ENCODE results near the gene HOXB5.

Gene HOXB5

GRCh38 chr17:48561884-48562810, 31.4 kb downstream of the HOXB5 start:
- Mint-ChIP-seq H3K9me3 (no peaks in the 10 kb centered on the region), H3K27ac (peak overlapping the region; percentile 29), H3K36me3 (no peaks in the 10 kb centered on the region), H3K4me1 (peaks cover 11% of the 10 kb centered on the region), H3K4me3 (no peak overlapping the region)
- DNase-seq (ENCODE audit: low spot score in 2 of 2) (no peak), ATAC-seq (no peak)

- H3K36me3 Mint-ChIP-seq = no peaks in the 10 kb centered on the region
- H3K4me3 Mint-ChIP-seq = no peak overlapping the region
- no peak overlapping the region for H3K27ac Mint-ChIP-seq
- ATAC-seq = no peak
- no peak for DNase-seq (ENCODE audit: low spot score in 2 of 2)
- peaks cover 13% of the 10 kb centered on the region for H3K4me1 Mint-ChIP-seq
- H3K9me3 Mint-ChIP-seq = no peaks in the 10 kb centered on the region
Measured at GRCh38 chr17:48559840-48560817, 33.5 kb downstream of the HOXB5 start.

DNA sequence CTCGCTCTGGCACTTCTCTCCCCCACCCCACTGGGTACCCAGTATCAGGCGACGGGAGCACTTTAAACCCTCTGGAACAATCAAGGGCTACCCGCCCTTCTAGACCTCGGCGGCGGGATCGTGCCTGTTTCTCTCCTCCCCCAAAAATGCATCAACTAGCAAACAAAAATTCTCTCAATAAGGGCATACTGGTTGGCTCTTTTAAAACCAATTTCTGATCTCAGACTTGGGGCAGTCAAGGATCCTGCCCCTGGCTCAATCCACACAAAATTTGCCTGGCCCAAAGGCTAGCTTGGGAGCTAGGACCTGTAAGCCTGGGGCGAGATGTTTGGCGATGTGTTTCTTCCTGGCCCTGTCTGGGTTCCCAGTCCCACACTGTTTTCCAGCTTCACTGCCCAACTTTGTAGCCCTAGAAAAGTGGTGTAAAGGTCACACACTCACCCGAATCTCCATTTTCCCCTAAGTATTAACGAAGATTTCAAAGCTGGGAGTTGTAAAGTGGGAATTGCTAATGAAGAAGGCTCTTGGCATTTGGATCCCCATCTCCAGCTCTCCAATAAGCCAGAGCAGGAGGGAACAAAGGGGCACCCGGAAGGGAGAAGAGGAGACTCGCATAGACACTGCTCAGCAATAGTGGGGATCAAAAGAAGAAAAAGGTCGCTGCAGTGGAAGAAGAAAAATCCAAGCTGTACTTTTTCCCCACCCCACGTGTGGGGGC, 34.3 kb downstream of the HOXB5 start:
- Mint-ChIP-seq H3K27ac (no peak overlapping the region), H3K36me3 (peaks cover 1% of the 10 kb centered on the region), H3K9me3 (no peaks in the 10 kb centered on the region), H3K4me3 (no peak overlapping the region), H3K4me1 (peaks cover 17% of the 10 kb centered on the region)
- DNase-seq (ENCODE audit: low spot score in 2 of 2) = no peak
- no peak for ATAC-seq

DNA sequence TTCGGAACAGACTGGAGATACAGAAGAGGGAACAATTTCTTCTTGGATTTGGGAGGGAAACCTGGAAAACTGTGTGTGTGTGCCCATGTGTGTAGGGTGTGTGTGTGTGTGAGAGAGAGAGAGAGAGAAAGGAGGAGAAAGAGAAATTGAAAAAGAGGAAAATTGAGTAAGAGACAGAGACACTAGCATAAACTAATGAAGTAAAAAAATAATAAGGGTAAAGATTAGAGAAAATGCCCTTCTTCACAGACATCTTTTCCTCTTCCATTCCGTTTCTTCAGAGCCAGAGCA, 34.8 kb downstream of the HOXB5 start:
- DNase-seq (ENCODE audit: low spot score in 2 of 2) = no peak
- ATAC-seq = no peak
- H3K4me1 Mint-ChIP-seq = peaks cover 17% of the 10 kb centered on the region

DNA sequence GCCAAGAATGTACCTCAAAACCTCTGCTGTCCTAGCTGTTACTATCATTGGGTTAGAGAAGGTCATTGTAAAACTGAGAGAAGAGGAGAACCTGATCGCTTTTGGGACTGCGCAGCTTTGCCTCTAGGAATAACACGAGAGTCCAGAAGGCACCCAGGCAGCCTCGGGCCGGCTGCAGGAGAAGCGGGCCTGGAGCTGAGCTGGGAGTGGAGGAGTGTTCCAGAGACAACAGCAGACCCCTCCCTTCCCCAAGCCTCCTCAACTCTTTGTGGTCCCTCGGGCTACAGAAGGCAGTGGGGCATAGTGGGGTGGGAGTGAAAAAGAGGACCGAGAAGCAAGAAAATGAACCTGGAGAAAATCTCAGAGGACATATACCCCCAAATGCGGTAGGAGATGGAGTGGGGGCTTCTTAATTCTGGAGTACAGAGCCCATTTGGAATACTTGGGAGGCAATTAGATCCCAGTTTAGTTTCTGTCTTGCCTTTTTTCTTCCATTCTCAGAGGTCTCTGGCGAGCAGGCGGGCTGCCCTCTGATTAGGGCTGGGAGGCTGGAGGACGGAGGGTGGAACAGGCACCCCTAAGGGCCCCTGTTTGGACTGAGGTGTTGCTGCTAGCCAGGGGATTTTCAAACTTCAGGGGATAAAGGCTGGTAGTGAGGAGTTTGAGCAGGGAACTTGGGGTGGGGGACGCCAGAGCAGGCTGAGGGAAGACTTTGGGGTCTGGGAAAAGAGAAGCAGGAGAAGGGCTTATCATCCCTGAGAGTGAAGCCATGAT, 35.3 kb downstream of the HOXB5 start:
- no peak overlapping the region for H3K27ac Mint-ChIP-seq
- no peak for ATAC-seq
- H3K4me3 Mint-ChIP-seq = no peak overlapping the region
- H3K9me3 Mint-ChIP-seq = no peaks in the 10 kb centered on the region
- no peak for DNase-seq (ENCODE audit: low spot score in 2 of 2)
- H3K36me3 Mint-ChIP-seq = peaks cover 6% of the 10 kb centered on the region
- peaks cover 17% of the 10 kb centered on the region for H3K4me1 Mint-ChIP-seq

More for the DNA sequence above, 34.8 kb downstream of the HOXB5 start:
- no peaks in the 10 kb centered on the region for H3K9me3 Mint-ChIP-seq
- H3K27ac Mint-ChIP-seq = no peak overlapping the region
- H3K36me3 Mint-ChIP-seq = peaks cover 6% of the 10 kb centered on the region
- H3K4me3 Mint-ChIP-seq = no peak overlapping the region

GRCh38 chr17:48556576-48557401, 36.8 kb downstream of the HOXB5 start:
- Mint-ChIP-seq H3K4me1 (peaks cover 14% of the 10 kb centered on the region), H3K9me3 (no peaks in the 10 kb centered on the region), H3K27ac (no peak overlapping the region), H3K4me3 (no peak overlapping the region), H3K36me3 (peaks cover 6% of the 10 kb centered on the region)
- no peak for ATAC-seq
- no peak for DNase-seq (ENCODE audit: low spot score in 2 of 2)

DNA sequence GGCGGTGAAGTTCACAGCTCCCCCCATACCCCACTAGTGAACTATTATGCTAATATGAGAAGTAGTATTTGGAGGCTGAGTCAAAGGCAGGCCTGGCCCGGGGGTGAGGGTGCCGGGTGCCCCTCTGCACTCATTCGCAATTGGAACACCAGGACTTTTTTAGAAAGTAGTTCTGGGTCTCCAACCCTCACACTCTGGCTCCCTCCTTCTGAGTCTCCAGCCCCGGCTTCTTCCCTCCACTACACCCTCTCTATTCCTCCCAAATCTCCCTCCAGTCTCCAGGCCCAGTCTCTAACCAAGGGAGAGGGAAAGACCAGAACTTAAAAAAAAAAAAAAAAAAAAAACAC, 37.4 kb downstream of the HOXB5 start:
- no peak overlapping the region for H3K4me3 Mint-ChIP-seq
- peaks cover 6% of the 10 kb centered on the region for H3K36me3 Mint-ChIP-seq
- H3K27ac Mint-ChIP-seq = no peak overlapping the region
- H3K4me1 Mint-ChIP-seq = peaks cover 9% of the 10 kb centered on the region
- DNase-seq (ENCODE audit: low spot score in 2 of 2) = no peak
- H3K9me3 Mint-ChIP-seq = no peaks in the 10 kb centered on the region
- ATAC-seq = no peak

GRCh38 chr17:48555258-48556228, 38.0 kb downstream of the HOXB5 start:
- Mint-ChIP-seq H3K36me3 (peaks cover 6% of the 10 kb centered on the region), H3K4me3 (peak overlapping the region; percentile 47), H3K4me1 (peaks cover 7% of the 10 kb centered on the region), H3K27ac (peak overlapping the region; percentile 27), H3K9me3 (no peaks in the 10 kb centered on the region)
- DNase-seq (ENCODE audit: low spot score in 2 of 2) (no peak), ATAC-seq (peak; percentile 31)

- Mint-ChIP-seq H3K9me3 (no peaks in the 10 kb centered on the region), H3K36me3 (peaks cover 6% of the 10 kb centered on the region), H3K27ac (peak overlapping the region; percentile 27), H3K4me1 (peaks cover 7% of the 10 kb centered on the region), H3K4me3 (peak overlapping the region; percentile 47)
- DNase-seq (ENCODE audit: low spot score in 2 of 2) (no peak), ATAC-seq (no peak)
Measured at GRCh38 chr17:48554412-48555257, 38.9 kb downstream of the HOXB5 start.

DNA sequence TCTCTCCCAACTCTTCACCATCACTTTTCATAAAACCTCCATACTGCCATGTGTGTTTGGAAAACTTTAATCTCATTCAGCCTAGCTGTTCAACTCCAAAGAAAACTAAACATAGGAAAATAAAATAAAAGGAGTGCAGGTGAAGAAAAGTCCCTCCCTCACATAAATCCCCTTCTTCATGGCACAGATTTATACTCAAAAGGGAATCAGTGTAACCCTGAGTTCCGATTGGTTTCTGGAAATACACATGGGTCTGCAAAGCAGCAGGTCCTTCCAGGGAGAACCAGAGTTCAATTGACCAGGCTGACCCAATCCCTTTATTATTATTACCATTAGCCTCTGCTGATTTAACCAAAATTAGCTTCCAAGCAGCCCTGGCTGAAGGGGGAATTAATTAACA, 39.8 kb downstream of the HOXB5 start:
- Mint-ChIP-seq H3K4me1 (peaks cover 7% of the 10 kb centered on the region), H3K27ac (no peak overlapping the region)
- no peak for ATAC-seq

DNA sequence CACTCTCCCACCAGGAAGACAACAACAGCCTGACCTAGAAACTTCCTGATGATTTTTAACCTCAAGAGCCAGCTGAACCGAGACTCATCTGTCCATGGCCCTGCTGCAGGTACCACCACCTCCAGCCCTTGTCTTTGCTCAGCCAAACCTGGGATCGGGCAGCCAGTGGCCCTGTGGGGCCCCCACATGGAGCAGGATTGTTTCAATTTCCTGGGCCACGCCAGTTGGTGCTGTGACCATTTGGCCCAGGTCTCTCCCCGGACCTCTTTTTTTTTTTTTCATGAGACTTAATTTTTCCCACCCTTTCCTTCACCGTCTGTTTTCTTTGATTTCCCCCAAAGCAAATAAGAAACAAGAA, 40.4 kb downstream of the HOXB5 start:
- no peaks in the 10 kb centered on the region for H3K9me3 Mint-ChIP-seq
- H3K4me1 Mint-ChIP-seq = peaks cover 7% of the 10 kb centered on the region
- peaks cover 6% of the 10 kb centered on the region for H3K36me3 Mint-ChIP-seq
- H3K4me3 Mint-ChIP-seq = no peak overlapping the region
- ATAC-seq (no peak), DNase-seq (ENCODE audit: low spot score in 2 of 2) (no peak)
- H3K27ac Mint-ChIP-seq = no peak overlapping the region

More for the DNA sequence above, 39.8 kb downstream of the HOXB5 start:
- Mint-ChIP-seq H3K9me3 (no peaks in the 10 kb centered on the region), H3K4me3 (no peak overlapping the region), H3K36me3 (peaks cover 6% of the 10 kb centered on the region)
- DNase-seq (ENCODE audit: low spot score in 2 of 2) = no peak

GRCh38 chr17:48552466-48553189, 41.0 kb downstream of the HOXB5 start:
- no peak overlapping the region for H3K4me3 Mint-ChIP-seq
- ATAC-seq (no peak), DNase-seq (ENCODE audit: low spot score in 2 of 2) (no peak)
- H3K4me1 Mint-ChIP-seq = peaks cover 7% of the 10 kb centered on the region
- H3K27ac Mint-ChIP-seq = no peak overlapping the region
- no peaks in the 10 kb centered on the region for H3K9me3 Mint-ChIP-seq
- peaks cover 6% of the 10 kb centered on the region for H3K36me3 Mint-ChIP-seq
